Stimulated activated CD4-positive, alpha-beta T cell treated with anti-CD3 and anti-CD28 coated beads, Interleukin-2, amount 100 ng/mL, for 4 hours (primary cell): ENCODE measurements around the gene HMGCL.
"Not testable (repeated sequence)": the region's sequence is repeated elsewhere in the genome, so short reads cannot be mapped to it uniquely, and the experiment has no call there.

Experiments
- DNase-seq: peaks from one replicate; pipeline ENCODE4 v3.0.0-alpha.2; 2020; ENCODE audit warnings: low read depth

Gene HMGCL

GRCh38 chr1:23826590-23826989 lies 1.4 kb upstream of the HMGCL start:
- not testable (repeated sequence) for DNase-seq

- DNase-seq, result no peak
Observed at GRCh38 chr1:23825762-23826522, 713 bp upstream of the HMGCL start.

GRCh38 chr1:23824711-23825075 lies 536 bp downstream of the HMGCL start:
- DNase-seq, result no peak

GRCh38 chr1:23823767-23824166 lies 1.5 kb downstream of the HMGCL start:
- DNase-seq, result no peak

- DNase-seq, result no peak
Observed at GRCh38 chr1:23817633-23818032, 7.6 kb downstream of the HMGCL start.

- DNase-seq, result no peak
Observed at GRCh38 chr1:23816906-23817305, 8.3 kb downstream of the HMGCL start.

- DNase-seq, result no peak
Observed at GRCh38 chr1:23816361-23816760, 8.9 kb downstream of the HMGCL start.

- DNase-seq, result no peak
Observed at GRCh38 chr1:23814016-23814415, 11.2 kb downstream of the HMGCL start.

- no peak for DNase-seq
Observed at GRCh38 chr1:23810818-23811540, 14.2 kb downstream of the HMGCL start.

- peak; percentile 72 for DNase-seq
Observed at GRCh38 chr1:23809751-23810171, 15.5 kb downstream of the HMGCL start.

GRCh38 chr1:23807453-23807852 lies 17.8 kb downstream of the HMGCL start:
- DNase-seq, result no peak

GRCh38 chr1:23806280-23806679 lies 18.9 kb downstream of the HMGCL start:
- no peak for DNase-seq

- DNase-seq, result no peak
Observed at GRCh38 chr1:23805025-23805424, 20.2 kb downstream of the HMGCL start.

- no peak for DNase-seq
Observed at GRCh38 chr1:23804183-23804835, 20.9 kb downstream of the HMGCL start.

GRCh38 chr1:23803674-23804073 lies 21.6 kb downstream of the HMGCL start:
- DNase-seq, result no peak

- DNase-seq, result not testable (repeated sequence)
Observed at GRCh38 chr1:23802809-23803342, 22.4 kb downstream of the HMGCL start.

GRCh38 chr1:23801876-23802275 lies 23.4 kb downstream of the HMGCL start:
- DNase-seq, result no peak

GRCh38 chr1:23801338-23801748 lies 23.9 kb downstream of the HMGCL start:
- no peak for DNase-seq

GRCh38 chr1:23800400-23801337 lies 24.6 kb downstream of the HMGCL start, which contains the start of gene GALE:
GALE (minus strand) TSS chr1:23800754; CDS start chr1:23799007, 1,747 bp downstream.
- peak; percentile 96 for DNase-seq

- DNase-seq, result no peak
Observed at GRCh38 chr1:23799570-23800399, 25.4 kb downstream of the HMGCL start.

- DNase-seq, result no peak
Observed at GRCh38 chr1:23799255-23799569, 26.0 kb downstream of the HMGCL start.
